GM12891 (cell line): ENCODE results near the gene UNC45A. TPM values are rescaled to one million over a fixed set of nuclear protein-coding genes. Genes with fewer than 3 reads are reported as not detected.
A peak's percentile ranks its signal among the peaks of the same experiment; 100 is the strongest.

Source experiments
- DNase-seq: peaks from one replicate; pipeline ENCODE4 v3.0.0; 2011; ENCODE audit warnings: low spot score; ENCODE audit not compliant: insufficient read length
- FAIRE-seq: peaks from 2 replicates; lab custom pipeline; 2011; peaks lifted over from hg19 to GRCh38; lab: Jason Lieb, UNC
- PAX5 ChIP-seq: IDR thresholded peaks from 2 replicates; pipeline ENCODE4 v1.6.1; 2011; ENCODE audit warnings: low read length, moderate library complexity, mild to moderate bottlenecking; ENCODE audit not compliant: insufficient read depth, severe bottlenecking
- POLR2A ChIP-seq: IDR thresholded peaks from 2 replicates; pipeline ENCODE4 v1.6.1; 2011; ENCODE audit warnings: low read depth, low read length, control low read depth
- POLR2AphosphoS5 ChIP-seq: IDR thresholded peaks from 2 replicates; pipeline ENCODE4 v1.6.1; 2011; ENCODE audit warnings: low read depth, low read length, control low read depth
- POU2F2 ChIP-seq: IDR thresholded peaks from 2 replicates; pipeline ENCODE4 v1.6.1; 2011; ENCODE audit warnings: low read depth, mild to moderate bottlenecking, control low read depth, low read length, moderate library complexity
- SPI1 ChIP-seq: IDR thresholded peaks from 2 replicates; pipeline ENCODE4 v1.6.1; 2011; ENCODE audit warnings: low read depth, low read length, control low read depth
- TAF1 ChIP-seq: IDR thresholded peaks from 2 replicates; pipeline ENCODE4 v1.6.1; 2011; ENCODE audit warnings: low read depth, low read length, control low read depth
- polyA plus RNA-seq: library from polyadenylated mRNA; unstranded; fragments of >200 nt; gene quantifications from one replicate; pipeline ENCODE4 v1.2.1, GENCODE V29; 2012; ENCODE audit warnings: low read depth, missing spikeins, inconsistent platforms; ENCODE audit not compliant: missing spikeins

The UNC45A gene, protein sequence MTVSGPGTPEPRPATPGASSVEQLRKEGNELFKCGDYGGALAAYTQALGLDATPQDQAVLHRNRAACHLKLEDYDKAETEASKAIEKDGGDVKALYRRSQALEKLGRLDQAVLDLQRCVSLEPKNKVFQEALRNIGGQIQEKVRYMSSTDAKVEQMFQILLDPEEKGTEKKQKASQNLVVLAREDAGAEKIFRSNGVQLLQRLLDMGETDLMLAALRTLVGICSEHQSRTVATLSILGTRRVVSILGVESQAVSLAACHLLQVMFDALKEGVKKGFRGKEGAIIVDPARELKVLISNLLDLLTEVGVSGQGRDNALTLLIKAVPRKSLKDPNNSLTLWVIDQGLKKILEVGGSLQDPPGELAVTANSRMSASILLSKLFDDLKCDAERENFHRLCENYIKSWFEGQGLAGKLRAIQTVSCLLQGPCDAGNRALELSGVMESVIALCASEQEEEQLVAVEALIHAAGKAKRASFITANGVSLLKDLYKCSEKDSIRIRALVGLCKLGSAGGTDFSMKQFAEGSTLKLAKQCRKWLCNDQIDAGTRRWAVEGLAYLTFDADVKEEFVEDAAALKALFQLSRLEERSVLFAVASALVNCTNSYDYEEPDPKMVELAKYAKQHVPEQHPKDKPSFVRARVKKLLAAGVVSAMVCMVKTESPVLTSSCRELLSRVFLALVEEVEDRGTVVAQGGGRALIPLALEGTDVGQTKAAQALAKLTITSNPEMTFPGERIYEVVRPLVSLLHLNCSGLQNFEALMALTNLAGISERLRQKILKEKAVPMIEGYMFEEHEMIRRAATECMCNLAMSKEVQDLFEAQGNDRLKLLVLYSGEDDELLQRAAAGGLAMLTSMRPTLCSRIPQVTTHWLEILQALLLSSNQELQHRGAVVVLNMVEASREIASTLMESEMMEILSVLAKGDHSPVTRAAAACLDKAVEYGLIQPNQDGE
- polyA plus RNA-seq, result 29.4 TPM

DNA sequence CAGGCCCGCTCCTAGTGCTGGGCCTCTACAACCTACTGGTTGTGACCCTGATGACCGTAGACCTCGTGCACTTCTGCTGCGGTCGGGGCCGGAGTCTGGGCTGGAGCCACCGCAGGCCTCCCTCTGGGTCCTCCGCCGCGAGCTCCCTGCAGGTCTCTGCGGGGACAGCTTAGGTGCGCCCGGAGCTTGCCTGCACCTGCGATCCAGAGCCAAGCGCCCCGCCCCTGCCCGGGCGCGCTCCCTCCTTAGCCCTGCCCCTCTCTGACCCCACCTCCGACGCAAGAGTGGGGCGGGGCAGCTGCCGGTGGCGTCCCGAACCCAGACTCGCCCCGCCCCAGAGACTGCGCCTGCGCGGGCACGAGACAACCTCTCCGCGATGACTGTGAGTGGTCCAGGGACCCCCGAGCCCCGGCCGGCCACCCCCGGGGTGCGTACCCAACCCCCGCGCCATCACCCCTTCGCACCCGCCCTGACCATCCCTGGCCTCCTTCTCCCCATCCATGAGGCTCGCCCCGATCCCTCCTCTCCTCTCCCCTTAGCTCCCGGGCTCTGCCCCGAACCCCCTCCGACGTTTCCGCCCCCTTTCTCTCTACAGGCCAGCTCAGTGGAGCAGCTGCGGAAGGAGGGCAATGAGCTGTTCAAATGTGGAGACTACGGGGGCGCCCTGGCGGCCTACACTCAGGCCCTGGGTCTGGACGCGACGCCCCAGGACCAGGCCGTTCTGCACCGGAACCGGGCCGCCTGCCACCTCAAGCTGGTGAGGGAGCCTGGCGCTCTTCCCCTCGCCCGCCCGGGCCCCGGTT, at the start of gene UNC45A:
Gene UNC45A, plus strand, starts transcription at position 337 of the 803 bp plus-strand sequence. Its CDS starts 40 bp downstream, at position 377.
- DNase-seq (peak; percentile 97), FAIRE-seq (peak; percentile 78)
- TF ChIP-seq POU2F2 (no peak), PAX5 (no peak), POLR2A (no peak), SPI1 (no peak), POLR2AphosphoS5 (no peak), TAF1 (no peak)

DNA sequence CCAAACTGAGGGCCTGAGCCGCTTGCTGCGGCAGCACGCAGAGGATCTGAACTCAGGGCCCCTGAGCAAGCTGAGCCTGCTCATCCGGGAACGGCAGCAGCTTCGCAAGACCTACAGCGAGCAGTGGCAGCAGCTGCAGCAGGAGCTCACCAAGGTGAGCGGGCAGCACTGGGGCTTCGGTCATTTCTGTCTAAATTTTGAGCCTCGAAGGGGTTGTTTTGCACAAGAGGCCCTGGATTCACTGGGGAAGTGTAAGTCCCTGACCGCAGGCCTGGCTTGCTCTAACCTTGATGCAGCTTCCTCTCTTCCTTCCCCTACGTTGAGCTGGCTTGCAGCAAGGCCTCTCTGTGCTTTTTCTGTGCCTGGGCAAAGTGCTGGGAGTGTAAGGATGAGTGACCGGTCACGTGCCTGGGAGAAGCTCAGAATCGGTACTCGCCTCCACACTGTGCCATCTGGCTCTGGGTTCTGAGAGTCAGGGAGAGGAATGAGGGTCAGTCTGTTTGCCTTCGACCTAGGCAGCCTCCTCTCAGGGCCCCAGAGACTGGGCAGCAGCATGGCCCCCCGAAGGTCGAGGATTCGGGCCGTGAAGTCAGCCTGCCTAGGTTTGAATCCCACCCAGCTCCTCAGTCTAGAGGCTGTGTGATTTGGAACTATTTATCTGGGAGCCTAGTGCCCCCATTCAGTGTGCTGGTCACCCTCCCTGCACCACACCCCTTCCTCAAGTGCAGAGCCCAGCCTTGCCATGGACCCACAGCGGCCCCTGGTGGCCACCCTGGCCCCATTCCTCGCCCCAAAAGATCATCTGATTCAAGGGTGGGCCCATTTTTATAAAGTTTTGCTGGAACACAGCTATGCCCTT, 49.4 kb upstream of the UNC45A start:
- DNase-seq (peak; percentile 70), FAIRE-seq (peak; percentile 95)
- TF ChIP-seq POU2F2, result 0 out of 2 replicates have a peak, but pooled peaks have one; percentile 21
- TF ChIP-seq TAF1, result no peak
- peak; percentile 40 for TF ChIP-seq SPI1

DNA sequence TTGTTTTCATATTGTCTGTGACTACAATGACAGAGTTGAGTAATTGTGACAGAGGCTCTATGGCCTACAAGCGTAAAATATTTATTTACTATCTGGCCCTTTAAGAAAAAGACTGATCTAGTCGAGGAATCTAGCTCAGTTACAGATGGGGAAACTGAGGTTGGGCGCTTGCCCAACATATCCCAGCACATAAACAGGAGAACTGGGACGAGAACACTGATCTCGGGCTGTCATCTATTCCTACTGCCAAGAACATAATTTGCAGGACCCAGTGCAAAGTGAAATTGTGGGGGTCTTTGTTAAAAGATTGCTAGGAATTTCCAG, 48.8 kb upstream of the UNC45A start:
- TF ChIP-seq POLR2A (no peak), POLR2AphosphoS5 (no peak), SPI1 (no peak), PAX5 (no peak), TAF1 (no peak), POU2F2 (no peak)
- FAIRE-seq (no peak), DNase-seq (no peak)

DNA sequence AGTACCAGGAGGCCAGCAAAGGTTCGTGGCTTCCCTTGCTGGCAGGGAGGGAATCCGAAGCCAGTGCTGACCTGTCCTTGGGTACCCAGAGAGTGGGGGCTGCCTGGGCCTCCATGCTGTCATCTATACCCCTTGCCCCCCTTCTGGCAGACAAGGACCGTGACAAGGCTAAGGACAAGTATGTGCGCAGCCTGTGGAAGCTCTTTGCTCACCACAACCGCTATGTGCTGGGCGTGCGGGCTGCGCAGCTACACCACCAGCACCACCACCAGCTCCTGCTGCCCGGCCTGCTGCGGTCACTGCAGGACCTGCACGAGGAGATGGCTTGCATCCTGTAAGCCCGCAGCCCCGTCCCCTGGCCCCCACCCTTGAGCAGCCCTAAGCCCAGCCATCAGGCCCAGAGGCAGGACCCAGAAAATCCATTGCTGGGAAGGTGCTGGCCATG, 48.0 kb upstream of the UNC45A start:
- no peak for FAIRE-seq
- no peak for TF ChIP-seq POLR2A
- TF ChIP-seq TAF1, result no peak
- no peak for TF ChIP-seq POLR2AphosphoS5
- TF ChIP-seq POU2F2, result no peak
- TF ChIP-seq PAX5, result no peak
- no peak for TF ChIP-seq SPI1
- no peak for DNase-seq

DNA sequence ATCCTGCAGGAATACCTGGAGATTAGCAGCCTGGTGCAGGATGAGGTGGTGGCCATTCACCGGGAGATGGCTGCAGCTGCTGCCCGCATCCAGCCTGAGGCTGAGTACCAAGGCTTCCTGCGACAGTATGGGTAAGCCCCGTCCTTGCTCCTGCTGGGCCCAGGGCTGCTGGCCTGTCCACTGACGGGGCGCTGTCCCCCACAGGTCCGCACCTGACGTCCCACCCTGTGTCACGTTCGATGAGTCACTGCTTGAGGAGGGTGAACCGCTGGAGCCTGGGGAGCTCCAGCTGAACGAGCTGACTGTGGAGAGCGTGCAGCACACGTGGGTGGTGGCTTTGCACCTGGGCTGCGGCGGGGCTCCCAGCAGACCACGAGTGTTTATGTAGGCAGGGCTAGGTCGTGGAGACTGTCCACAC, 45.8 kb upstream of the UNC45A start:
- no peak for TF ChIP-seq TAF1
- TF ChIP-seq PAX5, result no peak
- no peak for TF ChIP-seq SPI1
- no peak for TF ChIP-seq POU2F2
- no peak for TF ChIP-seq POLR2A
- no peak for TF ChIP-seq POLR2AphosphoS5
- no peak for FAIRE-seq
- no peak for DNase-seq

DNA sequence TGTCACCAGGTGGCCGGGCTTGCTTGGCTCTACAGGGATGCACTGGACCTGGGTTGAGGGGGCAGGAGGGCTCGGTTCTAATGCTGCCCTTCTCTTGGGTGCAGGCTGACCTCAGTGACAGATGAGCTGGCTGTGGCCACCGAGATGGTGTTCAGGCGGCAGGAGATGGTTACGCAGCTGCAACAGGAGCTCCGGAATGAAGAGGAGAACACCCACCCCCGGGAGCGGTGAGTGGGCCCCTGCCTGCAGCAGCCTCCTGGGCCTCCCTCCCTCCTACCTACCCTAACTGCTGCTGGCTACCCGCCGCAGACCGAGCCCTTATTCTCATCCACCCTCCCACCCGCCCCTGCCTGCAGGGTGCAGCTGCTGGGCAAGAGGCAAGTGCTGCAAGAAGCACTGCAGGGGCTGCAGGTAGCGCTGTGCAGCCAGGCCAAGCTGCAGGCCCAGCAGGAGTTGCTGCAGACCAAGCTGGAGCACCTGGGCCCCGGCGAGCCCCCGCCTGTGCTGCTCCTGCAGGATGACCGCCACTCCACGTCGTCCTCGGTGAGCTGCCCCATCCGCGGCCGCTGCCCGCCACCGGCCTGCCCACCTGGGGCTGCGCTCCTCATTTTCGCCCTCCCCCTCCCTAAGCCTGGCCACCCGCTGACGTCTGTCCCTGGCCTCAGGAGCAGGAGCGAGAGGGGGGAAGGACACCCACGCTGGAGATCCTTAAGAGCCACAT, 45.2 kb upstream of the UNC45A start:
- FAIRE-seq (no peak), DNase-seq (no peak)
- no peak for TF ChIP-seq POU2F2
- no peak for TF ChIP-seq TAF1
- no peak for TF ChIP-seq SPI1
- no peak for TF ChIP-seq POLR2AphosphoS5
- TF ChIP-seq PAX5, result no peak
- TF ChIP-seq POLR2A, result no peak

DNA sequence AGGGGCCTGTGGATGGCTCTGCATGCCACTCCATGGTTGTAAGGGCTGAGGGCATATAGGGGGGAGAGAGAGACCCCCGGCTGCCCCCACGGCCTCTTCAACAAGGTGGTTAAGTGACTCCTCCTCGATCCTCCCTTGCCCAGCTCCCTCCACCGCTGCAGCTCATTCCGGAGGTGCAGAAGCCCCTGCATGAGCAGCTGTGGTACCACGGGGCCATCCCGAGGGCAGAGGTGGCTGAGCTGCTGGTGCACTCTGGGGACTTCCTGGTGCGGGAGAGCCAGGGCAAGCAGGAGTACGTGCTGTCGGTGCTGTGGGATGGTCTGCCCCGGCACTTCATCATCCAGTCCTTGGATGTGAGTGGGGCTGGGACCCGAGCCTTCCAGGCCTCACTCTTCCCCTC, 44.2 kb upstream of the UNC45A start:
- no peak for DNase-seq
- no peak for TF ChIP-seq POLR2AphosphoS5
- no peak for TF ChIP-seq SPI1
- no peak for FAIRE-seq
